K562 (cell line): ENCODE measurements around the gene MKRN1. TPM values are rescaled to one million over a fixed set of nuclear protein-coding genes. Genes with fewer than 3 reads are reported as not detected.

Source experiments
- CBX8 ChIP-seq: fragments of 200-600 bp; sonication (generic); IDR thresholded peaks from 2 replicates; pipeline ENCODE4 v1.6.1; 2012; ENCODE audit warnings: borderline replicate concordance, mixed run types, low read depth, mild to moderate bottlenecking, moderate library complexity, mixed read lengths, low read length, control low read depth, inconsistent platforms; ENCODE audit not compliant: poor library complexity, severe bottlenecking; ENCODE audit errors: extremely low read depth
- CHD4 ChIP-seq: fragments of 200-600 bp; sonication (generic); IDR thresholded peaks from 3 replicates; pipeline ENCODE4 v1.6.1; 2012; ENCODE audit warnings: low read depth, mild to moderate bottlenecking, mixed read lengths, low read length, inconsistent platforms; ENCODE audit not compliant: insufficient read depth, insufficient replicate concordance, poor library complexity, severe bottlenecking
- CREM ChIP-seq: IDR thresholded peaks from 2 replicates; pipeline ENCODE4 v1.6.1; 2014; ENCODE audit warnings: antibody characterized with exemption, low read depth
- GATAD2B ChIP-seq: fragments of 450-650 bp; IDR thresholded peaks from 2 replicates; pipeline ENCODE4 v1.6.1; 2017; ENCODE audit warnings: mild to moderate bottlenecking, borderline replicate concordance
- HDAC2 ChIP-seq: fragments of 450-650 bp; IDR thresholded peaks from 2 replicates; pipeline ENCODE4 v1.6.1; 2016; ENCODE audit warnings: mild to moderate bottlenecking
- HOXB6 ChIP-seq: fragments of 250-450 bp; sonication (Bioruptor Pico); IDR thresholded peaks from 2 replicates; pipeline ENCODE4 v1.5.1; 2022; ENCODE audit warnings: mild to moderate bottlenecking, borderline replicate concordance
- PCBP2 ChIP-seq: fragments of 200-400 bp; formaldehyde crosslinking; IDR thresholded peaks from 2 replicates; pipeline ENCODE4 v1.6.1; 2018; ENCODE audit warnings: low read length, low read depth, mild to moderate bottlenecking, moderate library complexity; ENCODE audit not compliant: poor library complexity, severe bottlenecking
- RAD51 ChIP-seq: fragments of 450-650 bp; IDR thresholded peaks from 2 replicates; pipeline ENCODE4 v1.7.1; 2016; ENCODE audit warnings: low read depth, mild to moderate bottlenecking, borderline replicate concordance
- ZEB2 ChIP-seq: fragments of 450-650 bp; IDR thresholded peaks from 2 replicates; pipeline ENCODE4 v1.6.1; 2016
- polyA plus RNA-seq, 8 experiments: library from polyadenylated mRNA; depleted of rRNA in 4 of 8; stranded (reverse) in 5 of 8; unstranded in 3 of 8; fragments of >200 nt; fragmentation: Nextera tagmentation in 2 of 8; fragmentation: Illumina TruSeq in 1 of 8; extraction: Ambion mirVana in 2 of 8; extraction: Trizol in 1 of 8; gene quantifications; 2 replicates each; pipeline versions ENCODE4 v1.2.1 to v1.2.3, GENCODE V29; 2011 to 2014; ENCODE audit warnings: inconsistent platforms in 1 of 8, missing spikeins in 1 of 8
- total RNA-seq, 7 experiments: library from RNA; depleted of rRNA in 6 of 7; stranded (reverse); fragments of >200 nt in 6 of 7; fragmentation: Illumina TruSeq in 2 of 7; extraction: Trizol in 2 of 7; gene quantifications; 2 replicates each; pipeline versions ENCODE4 v1.2.1 to v1.2.3, GENCODE V29; 2011 to 2021; ENCODE audit warnings: low replicate concordance in 1 of 7
- TF ChIP-seq, protein P1 (sequence below): fragments of 450-650 bp; IDR thresholded peaks from 2 replicates; pipeline ENCODE4 v1.7.0; 2016; ENCODE audit warnings: borderline replicate concordance

Gene MKRN1
- total and polyA plus RNA-seq, 9 of the 15 experiments (the other 6 are each of a cell fraction or from before 2014, with no cell fraction given) = 30.5 to 90.3 (median 76.0) TPM

DNA sequence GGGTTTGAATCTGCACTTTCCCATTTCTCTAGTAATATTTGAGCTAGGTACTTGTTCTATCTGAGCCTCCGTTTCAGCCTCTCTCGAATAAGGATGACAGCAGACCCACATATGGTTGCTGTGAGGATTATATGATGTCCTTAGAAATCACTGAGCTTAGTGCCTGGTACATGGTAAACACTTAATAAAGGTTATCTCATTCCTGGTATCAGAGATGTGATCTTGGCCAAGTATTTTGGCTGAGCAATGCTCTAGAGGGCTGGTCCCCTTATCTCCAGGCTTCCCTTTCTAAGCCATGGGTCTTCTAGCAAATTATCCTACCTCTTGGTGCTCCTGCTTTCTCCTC lies 407 bp upstream of the MKRN1 start (continued):
- 0 out of 2 replicates have a peak, but pooled peaks have one; percentile 50 for TF ChIP-seq HOXB6
- 0 out of 2 replicates have a peak, but pooled peaks have one; percentile 23 for TF ChIP-seq GATAD2B
- no peak for TF ChIP-seq PCBP2
- 0 out of 2 replicates have a peak, but pooled peaks have one; percentile 63 for TF ChIP-seq ZEB2
- peak; percentile 49 for TF ChIP-seq HDAC2
- peak; percentile 1 for TF ChIP-seq CHD4
- TF ChIP-seq CREM = no peak
- no peak for TF ChIP-seq CBX8
- no peak for TF ChIP-seq RAD51
- TF ChIP-seq, protein P1, sequence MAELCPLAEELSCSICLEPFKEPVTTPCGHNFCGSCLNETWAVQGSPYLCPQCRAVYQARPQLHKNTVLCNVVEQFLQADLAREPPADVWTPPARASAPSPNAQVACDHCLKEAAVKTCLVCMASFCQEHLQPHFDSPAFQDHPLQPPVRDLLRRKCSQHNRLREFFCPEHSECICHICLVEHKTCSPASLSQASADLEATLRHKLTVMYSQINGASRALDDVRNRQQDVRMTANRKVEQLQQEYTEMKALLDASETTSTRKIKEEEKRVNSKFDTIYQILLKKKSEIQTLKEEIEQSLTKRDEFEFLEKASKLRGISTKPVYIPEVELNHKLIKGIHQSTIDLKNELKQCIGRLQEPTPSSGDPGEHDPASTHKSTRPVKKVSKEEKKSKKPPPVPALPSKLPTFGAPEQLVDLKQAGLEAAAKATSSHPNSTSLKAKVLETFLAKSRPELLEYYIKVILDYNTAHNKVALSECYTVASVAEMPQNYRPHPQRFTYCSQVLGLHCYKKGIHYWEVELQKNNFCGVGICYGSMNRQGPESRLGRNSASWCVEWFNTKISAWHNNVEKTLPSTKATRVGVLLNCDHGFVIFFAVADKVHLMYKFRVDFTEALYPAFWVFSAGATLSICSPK = no peak
- TF ChIP-seq, all 486 proteins: peak for 14
